H9 (cell line): ENCODE data around the gene ANKRD55. TPM values are rescaled to one million over a fixed set of nuclear protein-coding genes. Genes with fewer than 3 reads are reported as not detected.

Source experiments
- DNase-seq: peaks from one replicate; pipeline ENCODE4 v3.0.0-alpha.2; 2017
- H2AFZ ChIP-seq: one replicate; pipeline ENCODE4 v1.6.1; 2013; ENCODE audit warnings: mild to moderate bottlenecking, low read length, control low read depth, moderate library complexity
- H2AK5ac ChIP-seq: 2 replicates; pipeline ENCODE4 v1.6.1; 2013; ENCODE audit warnings: low read length, control low read depth, mixed read lengths; ENCODE audit not compliant: insufficient read length
- H2BK120ac ChIP-seq: one replicate; pipeline ENCODE4 v1.6.1; 2013; ENCODE audit warnings: low read depth, mild to moderate bottlenecking, low read length, control low read depth, inconsistent platforms; ENCODE audit not compliant: poor library complexity, severe bottlenecking
- H2BK12ac ChIP-seq: 2 replicates; pipeline ENCODE4 v1.6.1; 2013; ENCODE audit warnings: low read length, control low read depth, mixed read lengths, low read depth; ENCODE audit not compliant: insufficient read length
- H2BK15ac ChIP-seq: 2 replicates; pipeline ENCODE4 v1.6.1; 2013; ENCODE audit warnings: low read depth, low read length, control low read depth
- H2BK20ac ChIP-seq: one replicate; pipeline ENCODE4 v1.6.1; 2013; ENCODE audit warnings: low read depth, mild to moderate bottlenecking, low read length, control low read depth, inconsistent platforms; ENCODE audit not compliant: poor library complexity, severe bottlenecking
- H2BK5ac ChIP-seq: 2 replicates; pipeline ENCODE4 v1.6.1; 2013; ENCODE audit warnings: low read length, control low read depth, mixed read lengths; ENCODE audit not compliant: insufficient read length
- H3K14ac ChIP-seq: 2 replicates; pipeline ENCODE4 v1.6.1; 2013; ENCODE audit warnings: low read length, control low read depth; ENCODE audit not compliant: insufficient read depth
- H3K18ac ChIP-seq: 2 replicates; pipeline ENCODE4 v1.6.1; 2013; ENCODE audit warnings: low read depth, mild to moderate bottlenecking, mixed read lengths, low read length, control low read depth; ENCODE audit not compliant: insufficient read length
- H3K23ac ChIP-seq: 2 replicates; pipeline ENCODE4 v1.6.1; 2013; ENCODE audit warnings: low read length, control low read depth, mixed read lengths, low read depth; ENCODE audit not compliant: insufficient read length
- H3K23me2 ChIP-seq: 2 replicates; pipeline ENCODE4 v1.6.1; 2013; ENCODE audit warnings: low read depth, mild to moderate bottlenecking, mixed read lengths, low read length, control low read depth; ENCODE audit not compliant: insufficient read length, poor library complexity, severe bottlenecking
- H3K27ac ChIP-seq: 2 replicates; pipeline ENCODE4 v1.5.1; 2013; ENCODE audit warnings: low read length, control low read depth, mixed read lengths, low read depth; ENCODE audit not compliant: insufficient read length
- H3K27me3 ChIP-seq: 2 replicates; pipeline ENCODE4 v1.6.1; 2013; ENCODE audit warnings: low read length, control low read depth, inconsistent platforms; ENCODE audit not compliant: insufficient read depth
- H3K4ac ChIP-seq: 2 replicates; pipeline ENCODE4 v1.6.1; 2013; ENCODE audit warnings: low read depth, mild to moderate bottlenecking, control low read depth, inconsistent platforms, low read length, moderate library complexity
- H3K4me1 ChIP-seq: 2 replicates; pipeline ENCODE4 v1.6.1; 2013; ENCODE audit warnings: low read length, control low read depth, inconsistent platforms; ENCODE audit not compliant: insufficient read depth
- H3K4me2 ChIP-seq: 2 replicates; pipeline ENCODE4 v1.6.1; 2013; ENCODE audit warnings: low read length, control low read depth, mixed read lengths; ENCODE audit not compliant: insufficient read length, insufficient read depth
- H3K56ac ChIP-seq: 2 replicates; pipeline ENCODE4 v1.6.1; 2013; ENCODE audit warnings: low read depth, mild to moderate bottlenecking, mixed read lengths, low read length, control low read depth; ENCODE audit not compliant: insufficient read length
- H3K79me1 ChIP-seq: 2 replicates; pipeline ENCODE4 v1.6.1; 2013; ENCODE audit warnings: low read depth, mild to moderate bottlenecking, moderate library complexity, low read length, control low read depth, inconsistent platforms; ENCODE audit not compliant: insufficient read depth, poor library complexity, severe bottlenecking
- H3K79me2 ChIP-seq: 2 replicates; pipeline ENCODE4 v1.6.1; 2013; ENCODE audit warnings: low read length, control low read depth, inconsistent platforms; ENCODE audit not compliant: insufficient read depth
- H3K9ac ChIP-seq: 2 replicates; pipeline ENCODE4 v1.6.1; 2013; ENCODE audit warnings: low read length, control low read depth, mixed read lengths; ENCODE audit not compliant: insufficient read length; ENCODE audit errors: extremely low read depth
- H3K9me3 ChIP-seq: one replicate; pipeline ENCODE4 v1.6.1; 2013; ENCODE audit warnings: low read depth, low read length, inconsistent platforms; ENCODE audit not compliant: control insufficient read depth
- H3T11ph ChIP-seq: one replicate; pipeline ENCODE4 v1.6.1; 2013; ENCODE audit warnings: mild to moderate bottlenecking, low read length, control low read depth, inconsistent platforms
- H4K20me1 ChIP-seq: one replicate; pipeline ENCODE4 v1.6.1; 2013; ENCODE audit not compliant: control insufficient read depth, insufficient read length, insufficient read depth
- H4K5ac ChIP-seq: 2 replicates; pipeline ENCODE4 v1.6.1; 2013; ENCODE audit warnings: low read depth, mild to moderate bottlenecking, mixed read lengths, low read length, control low read depth; ENCODE audit not compliant: insufficient read length
- H4K8ac ChIP-seq: replicated peaks from 2 replicates; pipeline ENCODE4 v1.6.1; 2013; ENCODE audit warnings: low read length, control low read depth, mixed read lengths, low read depth; ENCODE audit not compliant: insufficient read length
- H4K91ac ChIP-seq: 2 replicates; pipeline ENCODE4 v1.6.1; 2013; ENCODE audit warnings: low read depth, mild to moderate bottlenecking, moderate library complexity, mixed read lengths, low read length, control low read depth; ENCODE audit not compliant: insufficient read length
- H3K27ac Mint-ChIP-seq, 3 experiments: 2 replicates in 2 of 3; 3 replicates in 1 of 3; pipeline ENCODE4 v1.8.0; 2020 to 2021; ENCODE audit warnings: mixed read lengths in 3 of 3, mild to moderate bottlenecking in 1 of 3, moderate library complexity in 1 of 3
- H3K27me3 Mint-ChIP-seq: 2 replicates; pipeline ENCODE4 v1.8.0; 2021; ENCODE audit warnings: low read depth, mild to moderate bottlenecking, moderate library complexity, mixed read lengths
- H3K36me3 Mint-ChIP-seq, 3 experiments: 2 replicates in 2 of 3; 3 replicates in 1 of 3; pipeline ENCODE4 v1.8.0; 2020 to 2021; ENCODE audit warnings: low read depth in 3 of 3, mixed read lengths in 3 of 3; ENCODE audit not compliant: insufficient read depth in 1 of 3
- H3K4me1 Mint-ChIP-seq, 2 experiments: 2 replicates each; pipeline ENCODE4 v1.8.0; 2020; ENCODE audit warnings: mixed read lengths in 2 of 2
- H3K4me3 Mint-ChIP-seq, 2 experiments: 2 replicates in 1 of 2; 3 replicates in 1 of 2; pipeline ENCODE4 v1.8.0; 2020 to 2021; ENCODE audit warnings: mild to moderate bottlenecking in 2 of 2, mixed read lengths in 2 of 2, moderate library complexity in 1 of 2
- H3K9me3 Mint-ChIP-seq, 2 experiments: 2 replicates in 1 of 2; 3 replicates in 1 of 2; pipeline ENCODE4 v1.8.0; 2020; ENCODE audit warnings: mild to moderate bottlenecking in 2 of 2, mixed read lengths in 2 of 2, moderate library complexity in 1 of 2
- CTCF ChIP-seq: fragments of 200-600 bp; sonication (generic); conservative IDR thresholded peaks from 3 replicates; pipeline ENCODE4 v1.8.0; 2021; ENCODE audit warnings: antibody characterized with exemption, mild to moderate bottlenecking
- WGBS: extraction: QIAGEN DNeasy Blood & Tissue Kit; methylation state at CpG from one replicate; pipeline ENCODE4 v1.1.7; 2013; ENCODE audit warnings: missing lambda C conversion rate, low lambda C conversion rate, mixed read lengths; ENCODE audit not compliant: insufficient read length; ENCODE audit errors: extremely low coverage; 5-methylcytosine and 5-hydroxymethylcytosine counted together
- total RNA-seq: library from RNA; stranded (reverse); gene quantifications from 2 replicates; pipeline ENCODE4 v1.2.1, GENCODE V29; 2021

Gene ANKRD55
- total RNA-seq, 1 experiment from 2014 or later = not detected

DNA sequence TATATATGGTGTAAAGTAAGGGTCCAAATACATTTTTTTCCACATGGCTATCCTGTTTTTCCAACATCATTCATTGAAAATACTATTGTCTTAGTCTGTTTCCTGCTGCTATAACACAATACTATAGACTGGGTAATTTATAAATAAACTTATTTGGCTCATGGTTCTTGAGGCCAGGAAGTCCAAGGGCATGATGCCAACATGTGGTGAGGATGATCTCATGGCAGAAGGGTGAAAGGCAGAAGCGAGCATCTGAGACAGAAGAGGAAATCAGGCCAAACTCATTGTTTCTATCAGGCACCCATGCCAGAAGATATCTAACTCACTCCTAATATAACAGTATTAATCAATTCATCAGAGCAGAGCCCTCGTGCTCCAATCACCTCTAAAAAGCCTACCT, 42.6 kb downstream of the ANKRD55 start:
- TF ChIP-seq CTCF = no peak
- Mint-ChIP-seq H3K4me3 (no peak overlapping the region), H3K9me3 (no peaks in the 10 kb centered on the region), H3K27ac (no peak overlapping the region), H3K36me3 (no peaks in the 10 kb centered on the region), H3K4me1 (peaks cover 18% of the 10 kb centered on the region in 2 experiments), H3K27me3 (no peaks in the 10 kb centered on the region)
- H2BK120ac ChIP-seq = no peak overlapping the region
- H3K56ac ChIP-seq = no peak overlapping the region
- no peak overlapping the region for H3K23ac ChIP-seq
- no peak overlapping the region for H3K27ac ChIP-seq
- H3K9ac ChIP-seq = no peak overlapping the region
- H4K20me1 ChIP-seq = no peaks in the 10 kb centered on the region
- H2AK5ac ChIP-seq = no peak overlapping the region
- no peak overlapping the region for H3K14ac ChIP-seq
- no peaks in the 10 kb centered on the region for H3K79me1 ChIP-seq
- no peaks in the 10 kb centered on the region for H3K23me2 ChIP-seq
- H3K4me1 ChIP-seq = no peaks in the 10 kb centered on the region; the same call in 1 of the 2 replicates
- H3K4ac ChIP-seq = no peak overlapping the region
- no CpG with 5 or more reads among the region's 2 CpGs for WGBS
- no peak overlapping the region for H4K8ac ChIP-seq
- H3K9me3 ChIP-seq = no peaks in the 10 kb centered on the region
- H2BK12ac ChIP-seq = no peak overlapping the region
- no peak overlapping the region for H4K91ac ChIP-seq
- H2BK5ac ChIP-seq = no peak overlapping the region
- no peak overlapping the region for H3T11ph ChIP-seq
- no peak overlapping the region for H3K18ac ChIP-seq
- H2BK20ac ChIP-seq = no peak overlapping the region
- H3K4me2 ChIP-seq = no peak overlapping the region
- H3K79me2 ChIP-seq = no peaks in the 10 kb centered on the region
- no peak for DNase-seq
- H2BK15ac ChIP-seq = no peak overlapping the region
- H2AFZ ChIP-seq = no peak overlapping the region
- no peaks in the 10 kb centered on the region for H3K27me3 ChIP-seq
- no peak overlapping the region for H4K5ac ChIP-seq
